Panc1 (cell line): ENCODE measurements around the gene CREB3L2.

Source experiments
- POLR2AphosphoS5 ChIP-seq: IDR thresholded peaks from 2 replicates; pipeline ENCODE4 v1.6.1; 2012; ENCODE audit warnings: mild to moderate bottlenecking, low read depth, low read length, moderate library complexity
- SIN3A ChIP-seq: IDR thresholded peaks from 2 replicates; pipeline ENCODE4 v1.6.1; 2012; ENCODE audit warnings: low read depth, mild to moderate bottlenecking, low read length, moderate library complexity, borderline replicate concordance; ENCODE audit not compliant: insufficient read depth
- TF ChIP-seq, protein P1 (sequence below): fragments of 450-650 bp; IDR thresholded peaks from 2 replicates; pipeline ENCODE4 v1.5.1; 2017; ENCODE audit warnings: mild to moderate bottlenecking
- TF ChIP-seq, protein P2 (sequence below), 2 experiments: IDR thresholded peaks; 2 replicates each; pipeline ENCODE4 v1.6.1; 2011 to 2012; ENCODE audit warnings: low read depth in 2 of 2, control low read depth in 1 of 2, low read length in 1 of 2, mild to moderate bottlenecking in 1 of 2, moderate library complexity in 1 of 2; ENCODE audit not compliant: insufficient read depth in 1 of 2

GRCh38 chr7:137836541-137836940, 165.3 kb downstream of the CREB3L2 start:
- TF ChIP-seq, protein P1, sequence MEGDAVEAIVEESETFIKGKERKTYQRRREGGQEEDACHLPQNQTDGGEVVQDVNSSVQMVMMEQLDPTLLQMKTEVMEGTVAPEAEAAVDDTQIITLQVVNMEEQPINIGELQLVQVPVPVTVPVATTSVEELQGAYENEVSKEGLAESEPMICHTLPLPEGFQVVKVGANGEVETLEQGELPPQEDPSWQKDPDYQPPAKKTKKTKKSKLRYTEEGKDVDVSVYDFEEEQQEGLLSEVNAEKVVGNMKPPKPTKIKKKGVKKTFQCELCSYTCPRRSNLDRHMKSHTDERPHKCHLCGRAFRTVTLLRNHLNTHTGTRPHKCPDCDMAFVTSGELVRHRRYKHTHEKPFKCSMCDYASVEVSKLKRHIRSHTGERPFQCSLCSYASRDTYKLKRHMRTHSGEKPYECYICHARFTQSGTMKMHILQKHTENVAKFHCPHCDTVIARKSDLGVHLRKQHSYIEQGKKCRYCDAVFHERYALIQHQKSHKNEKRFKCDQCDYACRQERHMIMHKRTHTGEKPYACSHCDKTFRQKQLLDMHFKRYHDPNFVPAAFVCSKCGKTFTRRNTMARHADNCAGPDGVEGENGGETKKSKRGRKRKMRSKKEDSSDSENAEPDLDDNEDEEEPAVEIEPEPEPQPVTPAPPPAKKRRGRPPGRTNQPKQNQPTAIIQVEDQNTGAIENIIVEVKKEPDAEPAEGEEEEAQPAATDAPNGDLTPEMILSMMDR = no peak
- TF ChIP-seq SIN3A (no peak), POLR2AphosphoS5 (no peak)
- TF ChIP-seq, protein P2, sequence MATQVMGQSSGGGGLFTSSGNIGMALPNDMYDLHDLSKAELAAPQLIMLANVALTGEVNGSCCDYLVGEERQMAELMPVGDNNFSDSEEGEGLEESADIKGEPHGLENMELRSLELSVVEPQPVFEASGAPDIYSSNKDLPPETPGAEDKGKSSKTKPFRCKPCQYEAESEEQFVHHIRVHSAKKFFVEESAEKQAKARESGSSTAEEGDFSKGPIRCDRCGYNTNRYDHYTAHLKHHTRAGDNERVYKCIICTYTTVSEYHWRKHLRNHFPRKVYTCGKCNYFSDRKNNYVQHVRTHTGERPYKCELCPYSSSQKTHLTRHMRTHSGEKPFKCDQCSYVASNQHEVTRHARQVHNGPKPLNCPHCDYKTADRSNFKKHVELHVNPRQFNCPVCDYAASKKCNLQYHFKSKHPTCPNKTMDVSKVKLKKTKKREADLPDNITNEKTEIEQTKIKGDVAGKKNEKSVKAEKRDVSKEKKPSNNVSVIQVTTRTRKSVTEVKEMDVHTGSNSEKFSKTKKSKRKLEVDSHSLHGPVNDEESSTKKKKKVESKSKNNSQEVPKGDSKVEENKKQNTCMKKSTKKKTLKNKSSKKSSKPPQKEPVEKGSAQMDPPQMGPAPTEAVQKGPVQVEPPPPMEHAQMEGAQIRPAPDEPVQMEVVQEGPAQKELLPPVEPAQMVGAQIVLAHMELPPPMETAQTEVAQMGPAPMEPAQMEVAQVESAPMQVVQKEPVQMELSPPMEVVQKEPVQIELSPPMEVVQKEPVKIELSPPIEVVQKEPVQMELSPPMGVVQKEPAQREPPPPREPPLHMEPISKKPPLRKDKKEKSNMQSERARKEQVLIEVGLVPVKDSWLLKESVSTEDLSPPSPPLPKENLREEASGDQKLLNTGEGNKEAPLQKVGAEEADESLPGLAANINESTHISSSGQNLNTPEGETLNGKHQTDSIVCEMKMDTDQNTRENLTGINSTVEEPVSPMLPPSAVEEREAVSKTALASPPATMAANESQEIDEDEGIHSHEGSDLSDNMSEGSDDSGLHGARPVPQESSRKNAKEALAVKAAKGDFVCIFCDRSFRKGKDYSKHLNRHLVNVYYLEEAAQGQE (IDR thresholded peaks at IDR 0.05; ENCODE audit: insufficient read depth in 1 of 2, low read depth in 2 of 2, low read length in 1 of 2) = no peak
